WTC11 (cell line): ENCODE data around the gene KRTAP4-1. TPM values are rescaled to one million over a fixed set of nuclear protein-coding genes. Genes with fewer than 3 reads are reported as not detected.

ENCODE experiments used
- ATAC-seq: fragments of 200-7000 bp; cut with Tn5 transposase; 2 replicates; pipeline ENCODE4 v1.10.0; 2021; ENCODE audit warnings: mild to moderate bottlenecking, moderate library complexity
- CTCF ChIA-PET: fragments of 300-600 bp; sonication (Branson Sonifier 250); formaldehyde crosslinking; loops from one replicate; lab custom pipeline; 2021; ENCODE audit warnings: antibody characterized with exemption; lab: Charles Lee
- POLR2A ChIA-PET: fragments of 350-600 bp; sonication (Branson Sonifier 250); formaldehyde crosslinking; loops from one replicate; lab custom pipeline; 2021; ENCODE audit warnings: antibody characterized with exemption; lab: Charles Lee
- DNase-seq: peaks from one replicate; pipeline ENCODE4 v3.0.0; 2021; ENCODE audit warnings: low spot score
- H3K27ac Mint-ChIP-seq: 2 replicates; pipeline ENCODE4 v1.8.0; 2021; ENCODE audit warnings: mixed read lengths
- H3K27me3 Mint-ChIP-seq: 2 replicates; pipeline ENCODE4 v1.8.0; 2021; ENCODE audit warnings: low read depth, mild to moderate bottlenecking, moderate library complexity, mixed read lengths
- H3K36me3 Mint-ChIP-seq: 2 replicates; pipeline ENCODE4 v1.8.0; 2021; ENCODE audit warnings: mixed read lengths
- H3K4me1 Mint-ChIP-seq: 2 replicates; pipeline ENCODE4 v1.8.0; 2022; ENCODE audit warnings: mixed read lengths
- H3K4me3 Mint-ChIP-seq: 2 replicates; pipeline ENCODE4 v1.8.0; 2021; ENCODE audit warnings: mild to moderate bottlenecking, moderate library complexity, mixed read lengths
- H3K9me3 Mint-ChIP-seq: 2 replicates; pipeline ENCODE4 v1.8.0; 2021; ENCODE audit warnings: mixed read lengths
- CREB1 ChIP-seq: sonication (generic); formaldehyde crosslinking; IDR thresholded peaks from 2 replicates; pipeline ENCODE4 v1.8.0; 2023; ENCODE audit warnings: mild to moderate bottlenecking, missing genetic modification reagents
- CREM ChIP-seq: sonication (generic); formaldehyde crosslinking; IDR thresholded peaks from 2 replicates; pipeline ENCODE4 v1.8.1; 2022; ENCODE audit warnings: mild to moderate bottlenecking, missing genetic modification reagents, moderate library complexity
- EMX1 ChIP-seq: fragments of 250-450 bp; sonication (Bioruptor Pico); IDR thresholded peaks from 2 replicates; pipeline ENCODE4 v1.8.0; 2021; ENCODE audit warnings: mild to moderate bottlenecking
- NR1H2 ChIP-seq: sonication (generic); formaldehyde crosslinking; IDR thresholded peaks from 2 replicates; pipeline ENCODE4 v1.9.0; 2021; ENCODE audit warnings: mild to moderate bottlenecking, moderate library complexity, missing genetic modification reagents
- NR3C1 ChIP-seq: sonication (generic); formaldehyde crosslinking; conservative IDR thresholded peaks from 2 replicates; pipeline ENCODE4 v1.8.1; 2023; ENCODE audit warnings: low read depth, mild to moderate bottlenecking, missing genetic modification reagents
- ZBTB21 ChIP-seq: sonication (generic); formaldehyde crosslinking; IDR thresholded peaks from 2 replicates; pipeline ENCODE4 v1.8.1; 2023; ENCODE audit warnings: mild to moderate bottlenecking, missing genetic modification reagents, borderline replicate concordance
- ZNF263 ChIP-seq: sonication (generic); formaldehyde crosslinking; IDR thresholded peaks from 2 replicates; pipeline ENCODE4 v1.8.1; 2022; ENCODE audit warnings: low read depth, mild to moderate bottlenecking, moderate library complexity, missing genetic modification reagents
- ZNF423 ChIP-seq: fragments of 250-450 bp; sonication (Bioruptor Pico); IDR thresholded peaks from 2 replicates; pipeline ENCODE4 v2.1.2; 2022; ENCODE audit warnings: mild to moderate bottlenecking, moderate library complexity
- total RNA-seq: library from RNA; stranded (reverse); gene quantifications from 3 replicates; pipeline ENCODE4 v1.2.3, GENCODE V29; 2021
- TF ChIP-seq, protein P1 (sequence below): sonication (generic); formaldehyde crosslinking; IDR thresholded peaks from 2 replicates; pipeline ENCODE4 v1.8.1; 2022; ENCODE audit warnings: mild to moderate bottlenecking, missing genetic modification reagents, moderate library complexity, borderline replicate concordance
- TF ChIP-seq, protein P2 (sequence below): sonication (generic); formaldehyde crosslinking; IDR thresholded peaks from 2 replicates; pipeline ENCODE4 v1.8.0; 2022; ENCODE audit warnings: mild to moderate bottlenecking, missing genetic modification reagents
- TF ChIP-seq, protein P3 (sequence below): fragments of 250-450 bp; sonication (Bioruptor Pico); IDR thresholded peaks from 2 replicates; pipeline ENCODE4 v1.9.0; 2021; ENCODE audit warnings: mild to moderate bottlenecking
- TF ChIP-seq, protein P4 (sequence below): sonication (generic); formaldehyde crosslinking; IDR thresholded peaks from 2 replicates; pipeline ENCODE4 v1.8.1; 2023; ENCODE audit warnings: mild to moderate bottlenecking, missing genetic modification reagents, moderate library complexity
- TF ChIP-seq, protein P5 (sequence below): sonication (generic); formaldehyde crosslinking; IDR thresholded peaks from 2 replicates; pipeline ENCODE4 v1.8.0; 2022; ENCODE audit warnings: mild to moderate bottlenecking, missing genetic modification reagents
- TF ChIP-seq, protein P6 (sequence below): sonication (generic); formaldehyde crosslinking; IDR thresholded peaks from 2 replicates; pipeline ENCODE4 v1.8.1; 2023; ENCODE audit warnings: mild to moderate bottlenecking, missing genetic modification reagents, borderline replicate concordance

KRTAP4-1 gene
- total RNA-seq, 1 experiment from 2014 or later, result not detected

DNA sequence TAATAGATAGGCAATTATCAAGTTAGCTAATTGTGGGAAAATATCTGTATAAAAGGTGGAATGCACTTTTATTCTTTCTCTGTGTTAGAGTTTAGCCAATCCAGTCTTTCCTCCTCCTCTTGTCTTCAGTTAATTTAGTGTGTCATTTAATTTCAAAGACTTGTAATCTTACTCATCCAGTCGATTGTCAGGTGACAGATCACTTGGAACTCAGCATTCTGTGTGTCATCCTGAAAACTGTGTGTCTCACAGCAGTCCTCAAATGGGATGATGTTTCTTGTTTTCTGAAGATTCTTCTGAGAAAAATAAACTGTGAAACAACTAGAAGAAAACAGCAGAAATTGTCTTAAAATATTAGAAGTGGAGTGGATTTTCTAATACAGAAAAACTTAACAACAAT lies 290 bp upstream of the KRTAP4-1 start (continued):
- TF ChIP-seq, protein P1, sequence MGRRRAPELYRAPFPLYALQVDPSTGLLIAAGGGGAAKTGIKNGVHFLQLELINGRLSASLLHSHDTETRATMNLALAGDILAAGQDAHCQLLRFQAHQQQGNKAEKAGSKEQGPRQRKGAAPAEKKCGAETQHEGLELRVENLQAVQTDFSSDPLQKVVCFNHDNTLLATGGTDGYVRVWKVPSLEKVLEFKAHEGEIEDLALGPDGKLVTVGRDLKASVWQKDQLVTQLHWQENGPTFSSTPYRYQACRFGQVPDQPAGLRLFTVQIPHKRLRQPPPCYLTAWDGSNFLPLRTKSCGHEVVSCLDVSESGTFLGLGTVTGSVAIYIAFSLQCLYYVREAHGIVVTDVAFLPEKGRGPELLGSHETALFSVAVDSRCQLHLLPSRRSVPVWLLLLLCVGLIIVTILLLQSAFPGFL (CRISPR knock-in tag), result no peak
- TF ChIP-seq CREM (CRISPR knock-in tag) (no peak), ZBTB21 (CRISPR knock-in tag) (no peak), CREB1 (CRISPR knock-in tag) (no peak), EMX1 (CRISPR knock-in tag) (no peak)
- TF ChIP-seq, protein P2, sequence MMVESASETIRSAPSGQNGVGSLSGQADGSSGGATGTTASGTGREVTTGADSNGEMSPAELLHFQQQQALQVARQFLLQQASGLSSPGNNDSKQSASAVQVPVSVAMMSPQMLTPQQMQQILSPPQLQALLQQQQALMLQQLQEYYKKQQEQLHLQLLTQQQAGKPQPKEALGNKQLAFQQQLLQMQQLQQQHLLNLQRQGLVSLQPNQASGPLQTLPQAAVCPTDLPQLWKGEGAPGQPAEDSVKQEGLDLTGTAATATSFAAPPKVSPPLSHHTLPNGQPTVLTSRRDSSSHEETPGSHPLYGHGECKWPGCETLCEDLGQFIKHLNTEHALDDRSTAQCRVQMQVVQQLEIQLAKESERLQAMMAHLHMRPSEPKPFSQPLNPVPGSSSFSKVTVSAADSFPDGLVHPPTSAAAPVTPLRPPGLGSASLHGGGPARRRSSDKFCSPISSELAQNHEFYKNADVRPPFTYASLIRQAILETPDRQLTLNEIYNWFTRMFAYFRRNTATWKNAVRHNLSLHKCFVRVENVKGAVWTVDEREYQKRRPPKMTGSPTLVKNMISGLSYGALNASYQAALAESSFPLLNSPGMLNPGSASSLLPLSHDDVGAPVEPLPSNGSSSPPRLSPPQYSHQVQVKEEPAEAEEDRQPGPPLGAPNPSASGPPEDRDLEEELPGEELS (CRISPR knock-in tag), result no peak
- TF ChIP-seq, protein P3, sequence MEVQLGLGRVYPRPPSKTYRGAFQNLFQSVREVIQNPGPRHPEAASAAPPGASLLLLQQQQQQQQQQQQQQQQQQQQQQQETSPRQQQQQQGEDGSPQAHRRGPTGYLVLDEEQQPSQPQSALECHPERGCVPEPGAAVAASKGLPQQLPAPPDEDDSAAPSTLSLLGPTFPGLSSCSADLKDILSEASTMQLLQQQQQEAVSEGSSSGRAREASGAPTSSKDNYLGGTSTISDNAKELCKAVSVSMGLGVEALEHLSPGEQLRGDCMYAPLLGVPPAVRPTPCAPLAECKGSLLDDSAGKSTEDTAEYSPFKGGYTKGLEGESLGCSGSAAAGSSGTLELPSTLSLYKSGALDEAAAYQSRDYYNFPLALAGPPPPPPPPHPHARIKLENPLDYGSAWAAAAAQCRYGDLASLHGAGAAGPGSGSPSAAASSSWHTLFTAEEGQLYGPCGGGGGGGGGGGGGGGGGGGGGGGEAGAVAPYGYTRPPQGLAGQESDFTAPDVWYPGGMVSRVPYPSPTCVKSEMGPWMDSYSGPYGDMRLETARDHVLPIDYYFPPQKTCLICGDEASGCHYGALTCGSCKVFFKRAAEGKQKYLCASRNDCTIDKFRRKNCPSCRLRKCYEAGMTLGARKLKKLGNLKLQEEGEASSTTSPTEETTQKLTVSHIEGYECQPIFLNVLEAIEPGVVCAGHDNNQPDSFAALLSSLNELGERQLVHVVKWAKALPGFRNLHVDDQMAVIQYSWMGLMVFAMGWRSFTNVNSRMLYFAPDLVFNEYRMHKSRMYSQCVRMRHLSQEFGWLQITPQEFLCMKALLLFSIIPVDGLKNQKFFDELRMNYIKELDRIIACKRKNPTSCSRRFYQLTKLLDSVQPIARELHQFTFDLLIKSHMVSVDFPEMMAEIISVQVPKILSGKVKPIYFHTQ (CRISPR knock-in tag), result no peak
- TF ChIP-seq, all 79 proteins: peak for 0

DNA sequence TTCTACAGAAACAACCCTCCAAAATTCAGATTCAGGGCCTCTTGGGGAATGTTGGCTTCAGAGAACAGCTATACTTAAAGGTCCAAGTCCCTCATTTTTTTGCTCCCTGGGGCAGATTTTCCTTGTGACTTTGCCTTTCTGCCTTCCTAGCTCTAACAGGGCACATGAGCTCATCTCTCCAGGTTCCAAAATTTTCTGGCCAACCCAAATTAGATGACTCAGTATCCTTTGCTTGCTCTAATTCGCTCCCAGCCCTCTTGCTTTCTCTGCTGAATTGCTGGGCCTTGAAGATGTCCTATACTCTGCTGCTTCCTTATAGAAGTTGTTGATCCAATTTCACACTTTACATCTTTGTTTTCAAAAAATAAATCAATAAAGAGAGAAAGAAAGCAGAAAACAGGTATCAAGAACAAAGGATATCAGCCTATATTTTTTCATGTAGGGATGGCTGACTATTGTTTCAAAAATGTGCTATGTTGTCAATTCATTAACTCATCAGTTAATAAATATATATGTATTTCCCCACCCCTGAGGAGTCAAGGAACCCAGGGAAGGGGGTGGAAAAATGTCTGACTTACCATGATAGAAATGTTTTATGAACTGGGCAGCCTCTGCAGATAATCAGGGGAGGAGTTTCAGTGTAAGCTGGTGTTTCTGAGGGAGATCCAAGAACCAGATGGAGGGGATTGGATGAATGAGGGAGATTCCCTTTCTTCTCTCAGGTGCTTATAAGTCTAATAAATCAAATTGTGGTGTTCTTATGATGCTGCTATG lies 5.7 kb downstream of the KRTAP4-1 start:
- CTCF ChIA-PET, result interaction anchor here (1.5 kb wide), 1 partner anchor 316 kb away, joined by 3 read pairs; no protein-coding TSS in a partner anchor
- H3K9me3 Mint-ChIP-seq, result no peaks in the 10 kb centered on the region
- ATAC-seq, result no peak
- H3K4me1 Mint-ChIP-seq, result no peaks in the 10 kb centered on the region
- POLR2A ChIA-PET, result no interaction called here
- H3K36me3 Mint-ChIP-seq, result no peaks in the 10 kb centered on the region
- no peak overlapping the region for H3K27ac Mint-ChIP-seq
- TF ChIP-seq, protein P4, sequence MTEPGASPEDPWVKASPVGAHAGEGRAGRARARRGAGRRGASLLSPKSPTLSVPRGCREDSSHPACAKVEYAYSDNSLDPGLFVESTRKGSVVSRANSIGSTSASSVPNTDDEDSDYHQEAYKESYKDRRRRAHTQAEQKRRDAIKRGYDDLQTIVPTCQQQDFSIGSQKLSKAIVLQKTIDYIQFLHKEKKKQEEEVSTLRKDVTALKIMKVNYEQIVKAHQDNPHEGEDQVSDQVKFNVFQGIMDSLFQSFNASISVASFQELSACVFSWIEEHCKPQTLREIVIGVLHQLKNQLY (CRISPR knock-in tag), result no peak
- no peak for TF ChIP-seq ZNF263 (CRISPR knock-in tag)
- TF ChIP-seq, all 79 proteins: peak for 0
- Mint-ChIP-seq H3K27me3 (no peaks in the 10 kb centered on the region; the same call in 1 of the 2 replicates), H3K4me3 (no peak overlapping the region)
- DNase-seq, result no peak

DNA sequence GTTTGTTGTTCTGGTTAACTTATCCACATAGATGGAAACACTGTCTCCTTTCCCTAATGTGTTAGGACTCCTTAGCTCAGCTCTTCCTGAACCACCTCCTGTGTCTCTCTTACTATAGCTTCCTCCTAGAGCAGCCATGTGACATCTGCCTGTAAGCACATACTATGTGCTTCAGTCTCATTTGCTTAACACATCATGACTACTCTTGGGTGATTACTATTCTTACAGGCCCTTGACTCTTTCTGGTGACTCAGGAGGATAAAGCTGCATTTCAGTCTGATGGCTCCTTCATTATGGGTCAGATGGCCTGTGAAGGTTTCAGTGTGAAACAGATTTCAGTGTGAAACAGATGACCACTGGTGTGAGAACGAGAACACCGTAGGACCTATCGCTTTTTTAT lies 6.4 kb downstream of the KRTAP4-1 start:
- no peaks in the 10 kb centered on the region; the same call in 1 of the 2 replicates for H3K27me3 Mint-ChIP-seq
- no peaks in the 10 kb centered on the region for H3K36me3 Mint-ChIP-seq
- no peak for TF ChIP-seq NR1H2 (CRISPR knock-in tag)
- ChIA-PET POLR2A (no interaction called here), CTCF (interaction anchor here (1.5 kb wide), 1 partner anchor 315 kb away, joined by 3 read pairs; no protein-coding TSS in a partner anchor)
- ATAC-seq, result no peak
- no peak overlapping the region for H3K4me3 Mint-ChIP-seq
- no peak for DNase-seq
- H3K4me1 Mint-ChIP-seq, result no peaks in the 10 kb centered on the region
- no peaks in the 10 kb centered on the region for H3K9me3 Mint-ChIP-seq
- no peak overlapping the region for H3K27ac Mint-ChIP-seq

DNA sequence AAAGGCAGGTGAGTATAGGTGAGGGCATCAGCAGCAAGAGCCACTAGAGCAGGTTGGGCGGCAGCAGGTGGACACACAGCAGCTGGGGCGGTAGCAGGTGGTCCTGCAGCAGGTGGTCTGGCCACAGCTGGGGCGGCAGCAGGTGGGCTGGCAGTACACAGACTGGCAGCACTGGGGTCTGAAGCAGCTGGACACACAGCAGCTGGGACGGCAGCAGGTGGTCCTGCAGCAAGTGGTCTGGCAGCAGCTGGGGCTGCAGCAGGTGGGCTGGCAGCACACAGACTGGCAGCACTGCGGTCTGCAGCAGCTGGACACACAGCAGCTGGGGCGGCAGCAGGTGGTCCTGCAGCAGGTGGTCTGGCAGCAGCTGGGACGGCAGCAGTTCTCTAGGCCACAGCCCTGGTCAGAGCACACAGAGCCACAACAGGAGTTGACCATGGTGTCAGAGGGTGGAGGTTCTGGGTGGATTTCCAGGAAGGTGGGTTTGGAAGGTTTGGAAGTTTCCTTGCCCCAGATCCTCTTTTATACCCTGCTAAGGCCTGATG lies 6.9 kb downstream of the KRTAP4-1 start, which contains the start of gene KRTAP4-2:
TSS of gene KRTAP4-2 (minus strand) at position 495 of the 545 bp plus-strand sequence. CDS start at position 438, 57 bp downstream.
- Mint-ChIP-seq H3K4me3 (no peak within 1 kb of the TSS), H3K27me3 (no peaks in the 10 kb centered on the region; the same call in 1 of the 2 replicates), H3K27ac (no peak within 1 kb of the TSS), H3K36me3 (no peaks in the 10 kb centered on the region), H3K4me1 (no peaks in the 10 kb centered on the region), H3K9me3 (no peaks in the 10 kb centered on the region)
- DNase-seq (no peak), ATAC-seq (no peak)
- TF ChIP-seq, protein P5, sequence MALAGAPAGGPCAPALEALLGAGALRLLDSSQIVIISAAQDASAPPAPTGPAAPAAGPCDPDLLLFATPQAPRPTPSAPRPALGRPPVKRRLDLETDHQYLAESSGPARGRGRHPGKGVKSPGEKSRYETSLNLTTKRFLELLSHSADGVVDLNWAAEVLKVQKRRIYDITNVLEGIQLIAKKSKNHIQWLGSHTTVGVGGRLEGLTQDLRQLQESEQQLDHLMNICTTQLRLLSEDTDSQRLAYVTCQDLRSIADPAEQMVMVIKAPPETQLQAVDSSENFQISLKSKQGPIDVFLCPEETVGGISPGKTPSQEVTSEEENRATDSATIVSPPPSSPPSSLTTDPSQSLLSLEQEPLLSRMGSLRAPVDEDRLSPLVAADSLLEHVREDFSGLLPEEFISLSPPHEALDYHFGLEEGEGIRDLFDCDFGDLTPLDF (CRISPR knock-in tag), result no peak
- TF ChIP-seq ZNF423 (CRISPR knock-in tag) (peak; percentile 55; the same call in 1 of the 2 replicates), NR3C1 (CRISPR knock-in tag) (no peak)
- TF ChIP-seq, protein P6, sequence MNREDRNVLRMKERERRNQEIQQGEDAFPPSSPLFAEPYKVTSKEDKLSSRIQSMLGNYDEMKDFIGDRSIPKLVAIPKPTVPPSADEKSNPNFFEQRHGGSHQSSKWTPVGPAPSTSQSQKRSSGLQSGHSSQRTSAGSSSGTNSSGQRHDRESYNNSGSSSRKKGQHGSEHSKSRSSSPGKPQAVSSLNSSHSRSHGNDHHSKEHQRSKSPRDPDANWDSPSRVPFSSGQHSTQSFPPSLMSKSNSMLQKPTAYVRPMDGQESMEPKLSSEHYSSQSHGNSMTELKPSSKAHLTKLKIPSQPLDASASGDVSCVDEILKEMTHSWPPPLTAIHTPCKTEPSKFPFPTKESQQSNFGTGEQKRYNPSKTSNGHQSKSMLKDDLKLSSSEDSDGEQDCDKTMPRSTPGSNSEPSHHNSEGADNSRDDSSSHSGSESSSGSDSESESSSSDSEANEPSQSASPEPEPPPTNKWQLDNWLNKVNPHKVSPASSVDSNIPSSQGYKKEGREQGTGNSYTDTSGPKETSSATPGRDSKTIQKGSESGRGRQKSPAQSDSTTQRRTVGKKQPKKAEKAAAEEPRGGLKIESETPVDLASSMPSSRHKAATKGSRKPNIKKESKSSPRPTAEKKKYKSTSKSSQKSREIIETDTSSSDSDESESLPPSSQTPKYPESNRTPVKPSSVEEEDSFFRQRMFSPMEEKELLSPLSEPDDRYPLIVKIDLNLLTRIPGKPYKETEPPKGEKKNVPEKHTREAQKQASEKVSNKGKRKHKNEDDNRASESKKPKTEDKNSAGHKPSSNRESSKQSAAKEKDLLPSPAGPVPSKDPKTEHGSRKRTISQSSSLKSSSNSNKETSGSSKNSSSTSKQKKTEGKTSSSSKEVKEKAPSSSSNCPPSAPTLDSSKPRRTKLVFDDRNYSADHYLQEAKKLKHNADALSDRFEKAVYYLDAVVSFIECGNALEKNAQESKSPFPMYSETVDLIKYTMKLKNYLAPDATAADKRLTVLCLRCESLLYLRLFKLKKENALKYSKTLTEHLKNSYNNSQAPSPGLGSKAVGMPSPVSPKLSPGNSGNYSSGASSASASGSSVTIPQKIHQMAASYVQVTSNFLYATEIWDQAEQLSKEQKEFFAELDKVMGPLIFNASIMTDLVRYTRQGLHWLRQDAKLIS (CRISPR knock-in tag), result no peak
- ChIA-PET CTCF (interaction anchor here (1.5 kb wide), 1 partner anchor 315 kb away, joined by 3 read pairs; no protein-coding TSS in a partner anchor), POLR2A (no interaction called here)
